HEK293T (cell line): ENCODE measurements around the gene RASA3.

Experiments
- CTCF ChIA-PET: fragments of 350-600 bp; formaldehyde crosslinking; extraction: SDS; loops from one replicate; lab custom pipeline; 2021; ENCODE audit warnings: antibody characterized with exemption, inconsistent platforms; lab: Yijun Ruan, JAX
- POLR2A ChIA-PET: fragments of 350-600 bp; formaldehyde crosslinking; extraction: SDS; loops from one replicate; lab custom pipeline; 2020; ENCODE audit warnings: antibody characterized with exemption, inconsistent platforms; lab: Yijun Ruan, JAX
- DNase-seq: peaks from one replicate; pipeline ENCODE4 v3.0.0; 2012; ENCODE audit warnings: mixed read lengths; ENCODE audit errors: extremely low spot score
- ARNT ChIP-seq: fragments of 450-650 bp; IDR thresholded peaks from 2 replicates; pipeline ENCODE4 v1.6.1; 2017; ENCODE audit warnings: mild to moderate bottlenecking
- BHLHE40 ChIP-seq: fragments of 450-650 bp; IDR thresholded peaks from 2 replicates; pipeline ENCODE4 v1.6.1; 2016; ENCODE audit warnings: mild to moderate bottlenecking, moderate library complexity, borderline replicate concordance
- CTBP1 ChIP-seq: fragments of 450-650 bp; IDR thresholded peaks from 2 replicates; pipeline ENCODE4 v1.6.1; 2016; ENCODE audit warnings: borderline replicate concordance
- ELF4 ChIP-seq: fragments of 450-650 bp; IDR thresholded peaks from 2 replicates; pipeline ENCODE4 v1.6.1; 2017; ENCODE audit warnings: antibody characterized with exemption
- FOXA1 ChIP-seq: fragments of 450-650 bp; IDR thresholded peaks from 2 replicates; pipeline ENCODE4 v1.6.1; 2016; ENCODE audit warnings: mild to moderate bottlenecking
- FOXK2 ChIP-seq: fragments of 450-650 bp; IDR thresholded peaks from 2 replicates; pipeline ENCODE4 v1.6.1; 2016; ENCODE audit warnings: mild to moderate bottlenecking
- FOXM1 ChIP-seq: fragments of 450-650 bp; IDR thresholded peaks from 2 replicates; pipeline ENCODE4 v1.6.1; 2017; ENCODE audit warnings: mild to moderate bottlenecking, borderline replicate concordance
- HDGF ChIP-seq: fragments of 450-650 bp; IDR thresholded peaks from 2 replicates; pipeline ENCODE4 v1.6.1; 2017; ENCODE audit warnings: antibody characterized with exemption, borderline replicate concordance
- L3MBTL2 ChIP-seq: fragments of 450-650 bp; conservative IDR thresholded peaks from 2 replicates; pipeline ENCODE4 v1.6.1; 2016; ENCODE audit warnings: mild to moderate bottlenecking
- LEF1 ChIP-seq: fragments of 450-650 bp; IDR thresholded peaks from 2 replicates; pipeline ENCODE4 v1.6.1; 2017; ENCODE audit warnings: mild to moderate bottlenecking, borderline replicate concordance
- NFRKB ChIP-seq: fragments of 450-650 bp; IDR thresholded peaks from 2 replicates; pipeline ENCODE4 v1.6.1; 2016; ENCODE audit warnings: mild to moderate bottlenecking, moderate library complexity
- PKNOX1 ChIP-seq: fragments of 450-650 bp; IDR thresholded peaks from 2 replicates; pipeline ENCODE4 v1.6.1; 2016
- SP1 ChIP-seq: fragments of 450-650 bp; IDR thresholded peaks from 2 replicates; pipeline ENCODE4 v1.6.1; 2017
- SUZ12 ChIP-seq: fragments of 450-650 bp; IDR thresholded peaks from 2 replicates; pipeline ENCODE4 v1.6.1; 2016; ENCODE audit warnings: mild to moderate bottlenecking
- TARDBP ChIP-seq: fragments of 450-650 bp; IDR thresholded peaks from 2 replicates; pipeline ENCODE4 v1.6.1; 2016
- ZNF384 ChIP-seq: fragments of 450-650 bp; IDR thresholded peaks from 2 replicates; pipeline ENCODE4 v1.6.1; 2016

RASA3 gene

DNA sequence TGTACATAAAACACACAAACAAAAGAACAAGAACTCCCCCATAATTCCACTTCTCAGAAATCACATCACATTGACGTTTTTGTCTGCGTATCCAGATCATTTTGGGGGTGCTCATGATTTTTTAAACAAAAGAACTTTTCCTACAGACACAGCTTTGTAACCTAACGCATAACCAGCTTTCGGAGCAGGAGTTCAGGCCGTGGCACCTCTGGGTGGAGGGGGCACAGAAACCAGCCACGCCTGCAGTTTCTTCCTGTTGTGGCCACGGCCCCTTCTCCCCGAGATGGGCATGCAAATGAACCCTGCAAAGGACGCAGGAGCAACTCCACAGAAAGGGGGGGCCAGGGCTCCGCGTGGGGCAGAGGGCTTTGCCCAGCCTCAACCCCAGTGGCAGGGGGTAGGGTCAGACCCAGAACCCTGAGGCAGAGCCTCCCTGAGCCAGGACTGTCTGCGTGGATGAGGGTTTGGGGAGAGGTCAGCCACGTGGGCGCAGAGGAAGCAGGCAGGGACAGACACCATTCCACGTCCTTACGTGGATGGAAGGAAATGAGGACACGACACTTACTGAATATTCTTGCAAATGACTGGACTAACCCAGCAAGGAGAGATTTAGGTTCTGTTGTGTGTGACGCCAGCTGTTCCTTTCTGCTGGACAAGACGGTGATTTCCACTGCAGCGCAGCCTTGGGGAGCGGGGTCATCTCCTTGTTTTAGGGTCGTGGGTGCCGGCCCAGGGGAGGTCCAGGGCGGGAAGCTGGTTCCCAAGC, 64.4 kb downstream of the RASA3 start:
- TF ChIP-seq SUZ12 (no peak), FOXM1 (no peak), LEF1 (no peak), TARDBP (no peak), FOXK2 (no peak), BHLHE40 (no peak), ZNF384 (no peak), PKNOX1 (no peak)
- no peak for DNase-seq
- ChIA-PET POLR2A (no interaction called here), CTCF (no interaction called here)

- DNase-seq: no peak
- POLR2A ChIA-PET: no interaction called here
- TF ChIP-seq SUZ12 (no peak), L3MBTL2 (no peak), SP1 (no peak), PKNOX1 (no peak), HDGF (no peak), FOXM1 (no peak), ELF4 (no peak)
- CTCF ChIA-PET: no interaction called here
These were observed 65.0 kb downstream of the RASA3 start for GRCh38 chr13:114067381-114067885.

GRCh38 chr13:114066956-114067355, 65.5 kb downstream of the RASA3 start:
- ChIA-PET POLR2A (no interaction called here), CTCF (no interaction called here)
- no peak for DNase-seq
- TF ChIP-seq FOXA1: no peak
- no peak for TF ChIP-seq SUZ12
- TF ChIP-seq SP1: no peak
- no peak for TF ChIP-seq TARDBP
- no peak for TF ChIP-seq ARNT
- TF ChIP-seq CTBP1: no peak
- TF ChIP-seq L3MBTL2: no peak
- no peak for TF ChIP-seq ELF4
- no peak for TF ChIP-seq PKNOX1
- TF ChIP-seq HDGF: no peak
- TF ChIP-seq ZNF384: no peak
- no peak for TF ChIP-seq NFRKB
- no peak for TF ChIP-seq LEF1
- no peak for TF ChIP-seq FOXM1
- no peak for TF ChIP-seq BHLHE40
- TF ChIP-seq FOXK2: no peak

GRCh38 chr13:114065926-114066774, 66.3 kb downstream of the RASA3 start:
- no peak for DNase-seq
- TF ChIP-seq ELF4: no peak
- no peak for TF ChIP-seq FOXM1
- no peak for TF ChIP-seq L3MBTL2
- no peak for TF ChIP-seq ZNF384
- no peak for TF ChIP-seq FOXA1
- TF ChIP-seq TARDBP: no peak
- no peak for TF ChIP-seq SP1
- TF ChIP-seq BHLHE40: no peak
- no peak for TF ChIP-seq HDGF
- no peak for TF ChIP-seq ARNT
- TF ChIP-seq CTBP1: no peak
- TF ChIP-seq FOXK2: no peak
- no peak for TF ChIP-seq NFRKB
- TF ChIP-seq PKNOX1: no peak
- no peak for TF ChIP-seq LEF1
- CTCF ChIA-PET: no interaction called here
- POLR2A ChIA-PET: interaction anchor here (1.7 kb wide), 1 partner anchor 47 kb away, joined by 8 read pairs; no protein-coding TSS in a partner anchor

- ChIA-PET CTCF (no interaction called here), POLR2A (interaction anchor here (1.7 kb wide), 1 partner anchor 47 kb away, joined by 8 read pairs; no protein-coding TSS in a partner anchor)
- peak; percentile 63 for DNase-seq
- TF ChIP-seq FOXA1 (no peak), L3MBTL2 (0 out of 2 replicates have a peak, but pooled peaks have one; percentile 34)
These were observed 67.1 kb downstream of the RASA3 start for GRCh38 chr13:114065141-114065925.
